Endodermal cell (in vitro differentiated cells): Measurements from ENCODE around the gene RCBTB1. TPM values are rescaled to one million over a fixed set of nuclear protein-coding genes. Genes with fewer than 3 reads are reported as not detected.

Experiments used
- DNase-seq: peaks from one replicate; pipeline ENCODE4 v3.0.0-alpha.2; 2017
- H3K27ac ChIP-seq: 2 replicates; pipeline ENCODE4 v1.5.1; 2013; ENCODE audit warnings: mild to moderate bottlenecking, low read depth, low read length, moderate library complexity
- H3K27me3 ChIP-seq: 2 replicates; pipeline ENCODE4 v1.6.1; 2013; ENCODE audit warnings: mild to moderate bottlenecking, low read length, moderate library complexity; ENCODE audit not compliant: insufficient read depth, control insufficient read depth, poor library complexity, severe bottlenecking
- H3K36me3 ChIP-seq: 2 replicates; pipeline ENCODE4 v1.7.0; 2013; ENCODE audit warnings: mild to moderate bottlenecking, low read length, moderate library complexity; ENCODE audit not compliant: control insufficient read depth, insufficient read depth
- H3K4me1 ChIP-seq: one replicate; pipeline ENCODE4 v1.7.0; 2013; ENCODE audit warnings: low read length; ENCODE audit not compliant: control insufficient read depth, insufficient read depth
- H3K4me3 ChIP-seq: 2 replicates; pipeline ENCODE4 v1.5.1; 2013; ENCODE audit warnings: mild to moderate bottlenecking, low read length, moderate library complexity
- H3K9ac ChIP-seq: 2 replicates; pipeline ENCODE4 v1.6.1; 2013; ENCODE audit warnings: mild to moderate bottlenecking, low read length, moderate library complexity; ENCODE audit not compliant: poor library complexity, severe bottlenecking; ENCODE audit errors: extremely low read depth
- H3K9me3 ChIP-seq: 2 replicates; pipeline ENCODE4 v1.6.1; 2013; ENCODE audit warnings: mild to moderate bottlenecking, low read length, moderate library complexity; ENCODE audit not compliant: control insufficient read depth
- H3K27ac Mint-ChIP-seq: 2 replicates; pipeline ENCODE4 v1.8.0; 2020; ENCODE audit warnings: mixed read lengths
- H3K27me3 Mint-ChIP-seq: 2 replicates; pipeline ENCODE4 v1.8.0; 2021; ENCODE audit warnings: mild to moderate bottlenecking, mixed read lengths; ENCODE audit not compliant: insufficient read depth
- H3K36me3 Mint-ChIP-seq: 2 replicates; pipeline ENCODE4 v1.8.0; 2020; ENCODE audit warnings: low read depth, mixed read lengths
- H3K4me1 Mint-ChIP-seq: 2 replicates; pipeline ENCODE4 v1.8.0; 2020; ENCODE audit warnings: mixed read lengths
- H3K4me3 Mint-ChIP-seq: 2 replicates; pipeline ENCODE4 v1.8.0; 2020; ENCODE audit warnings: mild to moderate bottlenecking, moderate library complexity, mixed read lengths
- H3K9me3 Mint-ChIP-seq: 2 replicates; pipeline ENCODE4 v1.8.0; 2020; ENCODE audit warnings: mild to moderate bottlenecking, mixed read lengths
- WGBS, 2 experiments: methylation state at CpG; one replicate each; pipeline versions ENCODE4 v1.1.5 to v1.1.7; 2013; ENCODE audit warnings: missing lambda C conversion rate in 2 of 2, mixed read lengths in 1 of 2; ENCODE audit not compliant: insufficient coverage in 1 of 2, insufficient read length in 1 of 2; 5-methylcytosine and 5-hydroxymethylcytosine counted together
- total RNA-seq, 2 donors: library from RNA; stranded (reverse); fragmentation: NEBNext Ultra II Directional in 1 of 2; extraction: Animal tissue kit (Norgen Biotek cat#: 25700) in 1 of 2; gene quantifications; 2 replicates in 1 of 2; 3 replicates in 1 of 2; pipeline ENCODE4 v1.2.1, GENCODE V29; 2021
- TF ChIP-seq, protein P1 (sequence below): fragments of 200-600 bp; sonication (generic); conservative IDR thresholded peaks from 2 replicates; pipeline ENCODE4 v1.5.0; 2021; ENCODE audit warnings: antibody characterized with exemption, mild to moderate bottlenecking

RCBTB1 gene
- total RNA-seq, 2 donors from 2014 or later, result 40.6 to 46.4 TPM

DNA sequence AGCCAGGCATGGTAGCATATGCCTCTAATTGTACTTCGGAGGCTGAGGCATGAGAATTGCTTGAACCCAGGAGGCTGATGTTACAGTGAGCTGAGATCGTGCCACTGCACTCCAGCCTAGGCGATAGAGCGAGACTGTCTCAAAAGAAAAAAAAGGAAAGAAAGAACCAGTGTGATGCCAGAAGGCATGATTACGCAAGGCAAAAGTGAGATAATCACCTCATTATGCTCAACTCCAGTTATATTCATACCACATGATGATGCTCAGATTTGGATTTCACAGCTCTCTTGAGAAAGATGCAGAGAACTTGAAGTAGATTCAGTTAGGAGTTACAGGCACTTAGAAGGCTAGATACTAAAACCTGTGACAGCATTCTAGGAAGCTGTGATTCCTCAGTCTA lies 21.8 kb downstream of the RCBTB1 start:
- Mint-ChIP-seq H3K36me3 (peaks cover 60% of the 10 kb centered on the region), H3K9me3 (peaks cover 37% of the 10 kb centered on the region), H3K4me3 (no peak overlapping the region), H3K4me1 (peaks cover 23% of the 10 kb centered on the region), H3K27ac (no peak overlapping the region), H3K27me3 (no peaks in the 10 kb centered on the region)
- Histone ChIP-seq H3K36me3 (peaks cover 47% of the 10 kb centered on the region), H3K4me3 (no peak overlapping the region), H3K4me1 (peaks cover 10% of the 10 kb centered on the region), H3K9ac (no peak overlapping the region), H3K27ac (no peak overlapping the region), H3K27me3 (no peaks in the 10 kb centered on the region), H3K9me3 (peaks cover 15% of the 10 kb centered on the region)
- TF ChIP-seq, protein P1, sequence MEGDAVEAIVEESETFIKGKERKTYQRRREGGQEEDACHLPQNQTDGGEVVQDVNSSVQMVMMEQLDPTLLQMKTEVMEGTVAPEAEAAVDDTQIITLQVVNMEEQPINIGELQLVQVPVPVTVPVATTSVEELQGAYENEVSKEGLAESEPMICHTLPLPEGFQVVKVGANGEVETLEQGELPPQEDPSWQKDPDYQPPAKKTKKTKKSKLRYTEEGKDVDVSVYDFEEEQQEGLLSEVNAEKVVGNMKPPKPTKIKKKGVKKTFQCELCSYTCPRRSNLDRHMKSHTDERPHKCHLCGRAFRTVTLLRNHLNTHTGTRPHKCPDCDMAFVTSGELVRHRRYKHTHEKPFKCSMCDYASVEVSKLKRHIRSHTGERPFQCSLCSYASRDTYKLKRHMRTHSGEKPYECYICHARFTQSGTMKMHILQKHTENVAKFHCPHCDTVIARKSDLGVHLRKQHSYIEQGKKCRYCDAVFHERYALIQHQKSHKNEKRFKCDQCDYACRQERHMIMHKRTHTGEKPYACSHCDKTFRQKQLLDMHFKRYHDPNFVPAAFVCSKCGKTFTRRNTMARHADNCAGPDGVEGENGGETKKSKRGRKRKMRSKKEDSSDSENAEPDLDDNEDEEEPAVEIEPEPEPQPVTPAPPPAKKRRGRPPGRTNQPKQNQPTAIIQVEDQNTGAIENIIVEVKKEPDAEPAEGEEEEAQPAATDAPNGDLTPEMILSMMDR, result no peak
- 94% methylated on average over 4 to 5 of the region's 5 CpGs for WGBS, 2 experiments
- DNase-seq, result no peak

DNA sequence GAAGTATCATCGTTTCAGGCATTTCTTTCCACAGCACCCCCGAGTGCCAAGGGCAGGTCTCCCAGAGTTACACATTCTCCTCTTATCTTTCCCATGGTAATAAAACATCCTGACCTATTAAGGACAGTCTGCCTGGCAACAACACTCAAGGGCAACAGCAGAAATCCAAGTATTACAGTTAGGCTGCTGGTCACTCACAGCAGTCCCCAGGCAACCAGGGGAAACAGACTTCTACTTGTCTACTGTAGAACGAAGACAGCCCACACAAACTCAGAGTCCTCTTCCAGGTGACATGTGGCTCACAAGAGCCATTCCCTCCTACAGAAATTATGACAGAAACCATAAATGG lies 24.3 kb downstream of the RCBTB1 start:
- H3K27ac Mint-ChIP-seq, result peak overlapping the region; percentile 91
- H3K27me3 ChIP-seq, result no peaks in the 10 kb centered on the region
- H3K4me1 Mint-ChIP-seq, result peaks cover 22% of the 10 kb centered on the region
- TF ChIP-seq, protein P1, result no peak
- peaks cover 7% of the 10 kb centered on the region for H3K4me1 ChIP-seq
- peak overlapping the region; percentile 14 for H3K27ac ChIP-seq
- no peak for DNase-seq
- peaks cover 31% of the 10 kb centered on the region for H3K9me3 Mint-ChIP-seq
- H3K4me3 Mint-ChIP-seq, result peak overlapping the region; percentile 35
- no peaks in the 10 kb centered on the region for H3K27me3 Mint-ChIP-seq
- WGBS, 2 experiments, result 51 to 71% methylated on average over 1 to 3 of the region's 3 CpGs
- peak overlapping the region; percentile 40 for H3K9ac ChIP-seq
- H3K4me3 ChIP-seq, result peak overlapping the region; percentile 58
- peaks cover 53% of the 10 kb centered on the region for H3K36me3 ChIP-seq
- H3K36me3 Mint-ChIP-seq, result peaks cover 57% of the 10 kb centered on the region
- H3K9me3 ChIP-seq, result peaks cover 6% of the 10 kb centered on the region

DNA sequence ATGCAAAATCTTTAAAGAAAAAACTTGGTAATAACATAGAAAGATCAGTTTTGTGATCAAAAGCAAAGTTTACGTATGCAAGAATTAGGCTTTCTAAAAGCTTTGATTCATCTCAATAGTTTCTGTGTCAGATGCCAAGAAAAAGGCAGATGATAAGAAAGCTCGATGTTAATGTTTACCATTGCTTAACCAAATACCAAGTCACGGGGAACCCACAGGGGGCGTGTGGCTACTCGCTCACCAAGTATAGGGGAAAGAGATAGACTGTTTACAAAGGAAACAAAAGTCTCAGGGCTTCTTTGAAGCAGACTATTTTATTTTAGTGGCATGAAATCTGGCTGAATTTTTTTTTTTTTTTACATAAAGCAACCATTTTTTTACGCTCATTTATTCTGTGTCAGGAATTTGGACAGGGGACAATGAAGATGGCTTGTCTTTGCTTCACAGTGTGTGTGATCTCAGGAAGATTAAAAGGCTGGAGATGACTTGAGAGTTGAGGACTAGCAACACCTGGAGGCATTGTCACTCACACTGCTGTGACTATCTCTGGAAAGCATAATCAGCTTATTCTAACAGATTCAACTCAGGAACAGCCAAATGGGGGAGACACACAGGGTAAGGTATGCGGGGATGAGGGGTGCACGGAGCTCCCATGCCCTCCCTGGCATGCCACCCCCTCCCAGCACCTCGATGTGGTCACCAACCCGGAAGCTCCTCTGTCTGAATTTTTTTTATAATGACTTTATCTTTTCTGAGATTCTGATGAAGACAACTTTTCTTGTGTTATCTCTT lies 24.9 kb downstream of the RCBTB1 start:
- peak overlapping the region; percentile 58 for H3K4me3 ChIP-seq
- Mint-ChIP-seq H3K27ac (peak overlapping the region; percentile 91), H3K27me3 (no peaks in the 10 kb centered on the region), H3K4me1 (peaks cover 22% of the 10 kb centered on the region), H3K36me3 (peaks cover 53% of the 10 kb centered on the region), H3K9me3 (peaks cover 28% of the 10 kb centered on the region), H3K4me3 (peak overlapping the region; percentile 35)
- TF ChIP-seq, protein P1, result peak; percentile 62
- peaks cover 7% of the 10 kb centered on the region for H3K4me1 ChIP-seq
- 50 to 57% methylated on average over 7 to 10 of the region's 10 CpGs for WGBS, 2 experiments
- H3K27ac ChIP-seq, result peak overlapping the region; percentile 14
- DNase-seq, result peak; percentile 81
- H3K9ac ChIP-seq, result peak overlapping the region; percentile 40
- peaks cover 6% of the 10 kb centered on the region for H3K9me3 ChIP-seq
- H3K27me3 ChIP-seq, result no peaks in the 10 kb centered on the region
- peaks cover 58% of the 10 kb centered on the region for H3K36me3 ChIP-seq
